HCT116 (cell line): Measurements from ENCODE around the gene TULP4. TPM values are rescaled to one million over a fixed set of nuclear protein-coding genes. Genes with fewer than 3 reads are reported as not detected.

Source experiments
- ATAC-seq: fragments of 200-7000 bp; cut with Tn5 transposase; 2 replicates; pipeline ENCODE4 v1.9.1; 2020; ENCODE audit warnings: mild to moderate bottlenecking, moderate library complexity
- BruUV-seq: library from RNA; stranded (reverse); fragments of 400-500 nt; replicated peaks from 2 replicates; lab custom pipeline; 2021; lab: Mats Ljungman, UMichigan
- CTCF ChIA-PET: fragments of 300-600 bp; sonication (Branson Sonifier 250); formaldehyde crosslinking; loops from one replicate; lab custom pipeline; 2021; ENCODE audit warnings: antibody characterized with exemption; lab: Charles Lee
- POLR2A ChIA-PET: fragments of 300-600, 350-600 bp; sonication (Branson Sonifier 250); formaldehyde crosslinking; loops from one replicate; lab custom pipeline; 2021; ENCODE audit warnings: antibody characterized with exemption; lab: Charles Lee
- RAD21 ChIA-PET, 2 experiments: fragments of 300-600 bp; sonication (Branson Sonifier 250); formaldehyde crosslinking; loops; one replicate each; lab custom pipeline; 2023; ENCODE audit warnings: low total read pairs in 2 of 2; ENCODE audit not compliant: uncharacterized antibody in 2 of 2, unreplicated experiment in 2 of 2, low non-redundant PET in 1 of 2; lab: Charles Lee
- DNase-seq: peaks from one replicate; pipeline ENCODE4 v3.0.0-alpha.2; 2010; ENCODE audit warnings: low read depth, low spot score
- H2AFZ ChIP-seq: fragments of 200-600 bp; shearing (Covaris generic), sonication (generic); 2 replicates; pipeline ENCODE4 v1.6.1; 2017; ENCODE audit warnings: low read depth, mixed run types, mixed read lengths, antibody characterized with exemption, low read length; ENCODE audit not compliant: poor library complexity, severe bottlenecking
- H3K27ac ChIP-seq: 2 replicates; pipeline ENCODE4 v1.5.1; 2012; ENCODE audit warnings: low read depth, low read length
- H3K27me3 ChIP-seq: fragments of 200-600 bp; sonication (generic); 2 replicates; pipeline ENCODE4 v1.6.1; 2016; ENCODE audit warnings: mixed run types, low read length, mixed read lengths; ENCODE audit not compliant: insufficient read depth
- H3K36me3 ChIP-seq, 2 experiments: fragments of 200-500 bp in 1 of 2; fragments of 200-600 bp in 1 of 2; sonication (Bioruptor generic) in 1 of 2; sonication (generic) in 1 of 2; 2 replicates each; pipeline versions ENCODE4 v1.5.1 to v1.6.1; 2014 to 2016; ENCODE audit warnings: low read length in 2 of 2, inconsistent platforms in 1 of 2, mixed read lengths in 1 of 2, mixed run types in 1 of 2; ENCODE audit not compliant: insufficient read depth in 2 of 2, control insufficient read depth in 1 of 2
- H3K4me1 ChIP-seq, 2 experiments: fragments of 200-600 bp in 1 of 2; sonication (generic) in 1 of 2; 2 replicates each; pipeline versions ENCODE4 v1.5.1 to v1.6.1; 2012 to 2017; ENCODE audit warnings: low read length in 2 of 2, inconsistent platforms in 1 of 2, mild to moderate bottlenecking in 1 of 2, mixed read lengths in 1 of 2, mixed run types in 1 of 2, moderate library complexity in 1 of 2; ENCODE audit not compliant: insufficient read depth in 2 of 2, control insufficient read depth in 1 of 2
- H3K4me2 ChIP-seq: fragments of 200-600 bp; sonication (generic); 2 replicates; pipeline ENCODE4 v1.6.1; 2017; ENCODE audit warnings: mixed run types, low read length, mixed read lengths
- H3K4me3 ChIP-seq, 2 experiments: fragments of 200-600 bp in 1 of 2; sonication (generic) in 1 of 2; replicated peaks in 1 of 2; 2 replicates each; pipeline ENCODE4 v1.5.1; 2011 to 2016; ENCODE audit warnings: low read length in 2 of 2, control low read depth in 1 of 2, low read depth in 1 of 2, mild to moderate bottlenecking in 1 of 2, mixed read lengths in 1 of 2, mixed run types in 1 of 2
- H3K79me2 ChIP-seq: fragments of 200-600 bp; sonication (generic); 2 replicates; pipeline ENCODE4 v1.6.1; 2017; ENCODE audit warnings: mild to moderate bottlenecking, mixed run types, low read length, moderate library complexity, mixed read lengths; ENCODE audit not compliant: insufficient read depth
- H3K9ac ChIP-seq: fragments of 200-600 bp; sonication (generic); 2 replicates; pipeline ENCODE4 v1.6.1; 2016; ENCODE audit warnings: low read length, mixed read lengths
- H3K9me2 ChIP-seq: fragments of 200-600 bp; sonication (generic), shearing (Covaris generic); 2 replicates; pipeline ENCODE4 v1.6.1; 2017; ENCODE audit warnings: mixed run types, mild to moderate bottlenecking, moderate library complexity; ENCODE audit not compliant: insufficient read depth
- H3K9me3 ChIP-seq, 2 experiments: fragments of 200-500 bp in 1 of 2; fragments of 200-600 bp in 1 of 2; sonication (Bioruptor generic) in 1 of 2; sonication (generic) in 1 of 2; 2 replicates each; pipeline ENCODE4 v1.6.1; 2014 to 2017; ENCODE audit warnings: low read length in 2 of 2, mixed read lengths in 2 of 2, inconsistent platforms in 1 of 2, low read depth in 1 of 2, mild to moderate bottlenecking in 1 of 2, mixed run types in 1 of 2, moderate library complexity in 1 of 2; ENCODE audit not compliant: control insufficient read depth in 1 of 2, insufficient read depth in 1 of 2
- H4K20me1 ChIP-seq: fragments of 200-600 bp; sonication (generic), shearing (Covaris generic); 2 replicates; pipeline ENCODE4 v1.6.1; 2017; ENCODE audit warnings: mixed run types, mild to moderate bottlenecking, moderate library complexity; ENCODE audit not compliant: insufficient read depth
- ATF3 ChIP-seq: IDR thresholded peaks from 2 replicates; pipeline ENCODE4 v1.6.1; 2012
- EGR1 ChIP-seq: IDR thresholded peaks from 2 replicates; pipeline ENCODE4 v1.6.1; 2012; ENCODE audit warnings: low read depth
- EZH2phosphoT487 ChIP-seq: fragments of 200-600 bp; IDR thresholded peaks from 2 replicates; pipeline ENCODE4 v1.6.1; 2018; ENCODE audit warnings: antibody characterized with exemption, borderline replicate concordance
- FOSL1 ChIP-seq: IDR thresholded peaks from 2 replicates; pipeline ENCODE4 v1.6.1; 2012; ENCODE audit warnings: low read depth
- SP1 ChIP-seq: IDR thresholded peaks from 2 replicates; pipeline ENCODE4 v1.6.1; 2012; ENCODE audit warnings: low read depth
- intact Hi-C: fragments of 100-400 bp; cut with micrococcal nuclease; formaldehyde crosslinking; loops from 2 replicates; pipeline ENCODE4 v1.10.0; 2022
- total RNA-seq: library from RNA; stranded (reverse); gene quantifications from one replicate; pipeline ENCODE4 v1.2.1, GENCODE V29; 2021; ENCODE audit not compliant: unreplicated experiment

Gene TULP4
- total RNA-seq, 1 experiment from 2014 or later, result 70.8 TPM

- DNase-seq (no peak), ATAC-seq (no peak)
- Histone ChIP-seq H3K9me3 (no peaks in the 10 kb centered on the region), H3K36me3 (no peaks in the 10 kb centered on the region), H2AFZ (no peak overlapping the region), H3K9ac (no peak overlapping the region), H3K9me2 (no peaks in the 10 kb centered on the region; the same call in 1 of the 2 replicates), H3K4me3 (no peak overlapping the region), H4K20me1 (no peaks in the 10 kb centered on the region), H3K27me3 (no peaks in the 10 kb centered on the region), H3K27ac (no peak overlapping the region), H3K4me2 (no peak overlapping the region), H3K4me1 (peaks cover 0 to 17% of the 10 kb centered on the region in 2 experiments; a peak in 2 of 4 replicates), H3K79me2 (no peaks in the 10 kb centered on the region)
- TF ChIP-seq ATF3 (no peak), EZH2phosphoT487 (no peak)
- intact Hi-C loops, result no loop called here
- no TSS peak for BruUV-seq
- POLR2A ChIA-PET, result no interaction called here
- RAD21 ChIA-PET, result no interaction called here
- CTCF ChIA-PET, result no interaction called here
These were observed 162.7 kb downstream of the TULP4 start for GRCh38 chr6:158474961-158475343.

GRCh38 chr6:158475344-158476302 is 163.4 kb downstream of the TULP4 start:
- TF ChIP-seq EGR1, result no peak
- TF ChIP-seq FOSL1, result peak; percentile 26; the same call in 1 of the 2 replicates
- TF ChIP-seq SP1, result no peak
- H3K4me3 ChIP-seq, result no peak overlapping the region
- intact Hi-C loops, result no loop called here
- peaks cover 0 to 17% of the 10 kb centered on the region in 2 experiments; a peak in 2 of 4 replicates for H3K4me1 ChIP-seq
- no peaks in the 10 kb centered on the region for H3K79me2 ChIP-seq
- DNase-seq (no peak), ATAC-seq (peak; percentile 67)
- H3K27me3 ChIP-seq, result no peaks in the 10 kb centered on the region
- CTCF ChIA-PET, result no interaction called here
- H4K20me1 ChIP-seq, result no peaks in the 10 kb centered on the region
- POLR2A ChIA-PET, result no interaction called here
- H3K9me2 ChIP-seq, result no peaks in the 10 kb centered on the region; the same call in 1 of the 2 replicates
- H3K9me3 ChIP-seq, result no peaks in the 10 kb centered on the region
- no peaks in the 10 kb centered on the region for H3K36me3 ChIP-seq
- RAD21 ChIA-PET, result no interaction called here
- no peak overlapping the region for H2AFZ ChIP-seq
- 0 out of 2 replicates have a peak overlapping the region, but pooled peaks have one; percentile 11 for H3K4me2 ChIP-seq
- no peak overlapping the region for H3K27ac ChIP-seq
- no peak overlapping the region for H3K9ac ChIP-seq
- no TSS peak for BruUV-seq
